ENCODE data around the gene MAP2K1. TPM values are rescaled to one million over a fixed set of nuclear protein-coding genes. Genes with fewer than 3 reads are reported as not detected.
"Not testable (repeated sequence)": the region's sequence is repeated elsewhere in the genome, so short reads cannot be mapped to it uniquely, and the experiment has no call there.

Gene MAP2K1
- total RNA-seq, 1 donor from 2014 or later, result 27.3 TPM

- DNase-seq, result no peak
- Mint-ChIP-seq H3K27ac (ENCODE audit: unreplicated experiment) (no peak overlapping the region), H3K36me3 (ENCODE audit: unreplicated experiment) (no peaks in the 10 kb centered on the region), H3K27me3 (ENCODE audit: unreplicated experiment) (peaks cover 2% of the 10 kb centered on the region), H3K4me1 (ENCODE audit: low read depth, unreplicated experiment) (peaks cover 5% of the 10 kb centered on the region), H3K9me3 (ENCODE audit: unreplicated experiment) (peaks cover 7% of the 10 kb centered on the region), H3K4me3 (ENCODE audit: unreplicated experiment) (no peak overlapping the region)
- TF ChIP-seq CTCF (IDR thresholded peaks at IDR 0.05; ENCODE audit: partially characterized antibody, unreplicated experiment), result no peak
Measured at GRCh38 chr15:66389098-66389858, 2.6 kb downstream of the MAP2K1 start.

- no peak for TF ChIP-seq CTCF (IDR thresholded peaks at IDR 0.05; ENCODE audit: partially characterized antibody, unreplicated experiment)
- DNase-seq, result no peak
- Mint-ChIP-seq H3K4me1 (ENCODE audit: low read depth, unreplicated experiment) (peaks cover 5% of the 10 kb centered on the region), H3K27me3 (ENCODE audit: unreplicated experiment) (peaks cover 2% of the 10 kb centered on the region), H3K4me3 (ENCODE audit: unreplicated experiment) (no peak overlapping the region), H3K36me3 (ENCODE audit: unreplicated experiment) (no peaks in the 10 kb centered on the region), H3K27ac (ENCODE audit: unreplicated experiment) (no peak overlapping the region), H3K9me3 (ENCODE audit: unreplicated experiment) (peaks cover 7% of the 10 kb centered on the region)
Measured at GRCh38 chr15:66389859-66390381, 3.2 kb downstream of the MAP2K1 start.

GRCh38 chr15:66390678-66391077, 4.0 kb downstream of the MAP2K1 start:
- Mint-ChIP-seq H3K36me3 (ENCODE audit: unreplicated experiment) (no peaks in the 10 kb centered on the region), H3K4me3 (ENCODE audit: unreplicated experiment) (no peak overlapping the region), H3K9me3 (ENCODE audit: unreplicated experiment) (peaks cover 7% of the 10 kb centered on the region), H3K4me1 (ENCODE audit: low read depth, unreplicated experiment) (peaks cover 5% of the 10 kb centered on the region), H3K27me3 (ENCODE audit: unreplicated experiment) (peaks cover 2% of the 10 kb centered on the region), H3K27ac (ENCODE audit: unreplicated experiment) (no peak overlapping the region)
- TF ChIP-seq CTCF (IDR thresholded peaks at IDR 0.05; ENCODE audit: partially characterized antibody, unreplicated experiment), result no peak
- DNase-seq, result no peak

GRCh38 chr15:66393037-66393436, 6.3 kb downstream of the MAP2K1 start:
- H3K4me1 Mint-ChIP-seq (ENCODE audit: low read depth, unreplicated experiment); DNase-seq; H3K27me3 Mint-ChIP-seq (ENCODE audit: unreplicated experiment); H3K27ac Mint-ChIP-seq (ENCODE audit: unreplicated experiment); H3K36me3 Mint-ChIP-seq (ENCODE audit: unreplicated experiment); H3K4me3 Mint-ChIP-seq (ENCODE audit: unreplicated experiment); H3K9me3 Mint-ChIP-seq (ENCODE audit: unreplicated experiment): not testable (repeated sequence)

- Mint-ChIP-seq H3K27me3 (ENCODE audit: unreplicated experiment) (no peaks in the 10 kb centered on the region), H3K4me3 (ENCODE audit: unreplicated experiment) (no peak overlapping the region), H3K36me3 (ENCODE audit: unreplicated experiment) (no peaks in the 10 kb centered on the region), H3K27ac (ENCODE audit: unreplicated experiment) (no peak overlapping the region), H3K9me3 (ENCODE audit: unreplicated experiment) (no peaks in the 10 kb centered on the region), H3K4me1 (ENCODE audit: low read depth, unreplicated experiment) (no peaks in the 10 kb centered on the region)
- DNase-seq, result no peak
- TF ChIP-seq CTCF (IDR thresholded peaks at IDR 0.05; ENCODE audit: partially characterized antibody, unreplicated experiment), result no peak
Measured at GRCh38 chr15:66394472-66394871, 7.8 kb downstream of the MAP2K1 start.
